Epithelial cell of proximal tubule (primary cell): ENCODE measurements around the gene SDHA. TPM values are rescaled to one million over a fixed set of nuclear protein-coding genes. Genes with fewer than 3 reads are reported as not detected.
"Not testable (repeated sequence)": the region's sequence is repeated elsewhere in the genome, so short reads cannot be mapped to it uniquely, and the experiment has no call there.

Source experiments
- DNase-seq: peaks from one replicate; pipeline ENCODE4 v3.0.0-alpha.2; 2011; ENCODE audit warnings: low read depth
- H3K4me3 ChIP-seq: 2 replicates; pipeline ENCODE4 v1.5.1; 2011; ENCODE audit warnings: low read depth, mild to moderate bottlenecking, low read length
- total RNA-seq: library from RNA; depleted of rRNA; stranded (reverse); fragments of >200 nt; gene quantifications from 2 replicates; pipeline ENCODE4 v1.2.3, GENCODE V29; 2015
- TF ChIP-seq, protein P1 (sequence below): conservative IDR thresholded peaks from 2 replicates; pipeline ENCODE4 v1.5.1; 2012; ENCODE audit warnings: low read depth, mild to moderate bottlenecking, low read length

SDHA gene
- total RNA-seq, 1 donor from 2014 or later: 103 TPM

DNA sequence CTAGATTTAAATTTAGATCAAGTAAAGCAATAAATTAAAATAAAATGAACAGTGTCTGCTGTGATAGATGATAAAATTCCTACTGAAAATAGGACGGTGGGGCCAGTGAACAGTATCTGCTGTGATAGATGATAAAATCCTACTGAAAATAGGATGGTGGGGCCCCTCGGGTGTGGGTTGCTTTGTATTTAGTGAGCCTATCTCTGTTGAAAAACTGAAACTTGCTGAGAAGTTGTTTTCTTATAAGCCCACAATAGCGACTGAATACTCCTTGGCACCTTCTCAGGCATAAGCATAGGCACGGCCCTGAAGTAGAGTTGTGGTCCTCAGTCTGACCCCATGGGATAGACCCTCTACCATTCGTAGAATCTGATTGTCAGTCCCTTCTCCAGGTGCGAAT lies 5.7 kb downstream of the SDHA start:
- DNase-seq: no peak
- TF ChIP-seq, protein P1, sequence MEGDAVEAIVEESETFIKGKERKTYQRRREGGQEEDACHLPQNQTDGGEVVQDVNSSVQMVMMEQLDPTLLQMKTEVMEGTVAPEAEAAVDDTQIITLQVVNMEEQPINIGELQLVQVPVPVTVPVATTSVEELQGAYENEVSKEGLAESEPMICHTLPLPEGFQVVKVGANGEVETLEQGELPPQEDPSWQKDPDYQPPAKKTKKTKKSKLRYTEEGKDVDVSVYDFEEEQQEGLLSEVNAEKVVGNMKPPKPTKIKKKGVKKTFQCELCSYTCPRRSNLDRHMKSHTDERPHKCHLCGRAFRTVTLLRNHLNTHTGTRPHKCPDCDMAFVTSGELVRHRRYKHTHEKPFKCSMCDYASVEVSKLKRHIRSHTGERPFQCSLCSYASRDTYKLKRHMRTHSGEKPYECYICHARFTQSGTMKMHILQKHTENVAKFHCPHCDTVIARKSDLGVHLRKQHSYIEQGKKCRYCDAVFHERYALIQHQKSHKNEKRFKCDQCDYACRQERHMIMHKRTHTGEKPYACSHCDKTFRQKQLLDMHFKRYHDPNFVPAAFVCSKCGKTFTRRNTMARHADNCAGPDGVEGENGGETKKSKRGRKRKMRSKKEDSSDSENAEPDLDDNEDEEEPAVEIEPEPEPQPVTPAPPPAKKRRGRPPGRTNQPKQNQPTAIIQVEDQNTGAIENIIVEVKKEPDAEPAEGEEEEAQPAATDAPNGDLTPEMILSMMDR: no peak
- no peak overlapping the region for H3K4me3 ChIP-seq

DNA sequence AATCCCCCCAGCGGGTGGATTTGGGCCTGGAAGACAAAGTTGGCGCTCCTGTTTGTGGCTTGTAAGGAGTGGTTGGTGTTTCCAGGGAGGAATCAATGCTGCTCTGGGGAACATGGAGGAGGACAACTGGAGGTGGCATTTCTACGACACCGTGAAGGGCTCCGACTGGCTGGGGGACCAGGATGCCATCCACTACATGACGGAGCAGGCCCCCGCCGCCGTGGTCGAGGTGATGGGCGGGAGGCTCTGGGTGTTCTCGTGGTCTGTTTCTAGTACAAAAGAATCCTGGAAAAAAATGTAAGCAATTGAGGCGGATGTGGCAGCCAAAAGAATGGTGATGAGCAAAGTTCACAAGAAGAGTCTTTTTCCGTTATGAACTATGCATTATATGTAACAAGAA lies 7.2 kb downstream of the SDHA start:
- TF ChIP-seq, protein P1: no peak
- H3K4me3 ChIP-seq: no peak overlapping the region
- DNase-seq: no peak

DNA sequence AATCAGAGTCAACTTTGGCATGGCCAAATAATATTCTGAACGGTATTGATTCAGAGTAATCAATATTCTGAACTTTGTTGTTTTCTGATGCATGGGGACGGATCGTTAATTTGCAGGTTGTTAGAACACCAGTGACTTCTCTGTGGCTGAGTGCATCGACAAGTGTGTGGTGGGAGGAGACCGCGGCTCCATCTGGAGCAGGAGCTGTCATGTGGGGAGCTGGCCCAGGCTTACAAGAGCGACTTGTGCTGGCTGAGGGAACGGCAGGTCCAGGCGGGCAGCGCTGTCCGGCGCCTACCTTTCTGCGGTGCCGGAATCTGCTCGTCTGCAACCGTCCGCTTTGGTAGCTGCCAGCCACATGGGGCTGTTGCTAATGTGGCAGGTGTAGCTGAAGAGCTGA lies 9.3 kb downstream of the SDHA start:
- DNase-seq, H3K4me3 ChIP-seq: not testable (repeated sequence)

DNA sequence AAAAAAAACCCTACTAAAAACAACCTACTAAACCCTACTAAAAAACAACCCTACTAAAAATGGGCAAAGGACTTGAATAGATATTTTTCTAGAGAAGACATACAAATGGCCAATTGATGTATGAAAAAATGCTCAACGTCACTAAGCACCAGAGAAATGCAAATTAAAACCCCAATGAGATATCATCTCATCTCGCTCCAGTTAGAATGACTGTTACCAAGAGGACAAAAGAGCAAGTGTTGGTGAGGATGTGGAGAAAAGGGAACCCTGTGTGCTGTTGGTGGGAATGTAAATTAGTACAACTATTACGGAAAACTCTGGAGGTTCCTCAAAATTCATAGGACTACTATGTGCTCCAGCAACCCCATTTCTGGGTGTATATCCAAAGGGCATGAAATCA lies 10.8 kb downstream of the SDHA start:
- TF ChIP-seq, protein P1: no peak
- no peak for DNase-seq
- no peak overlapping the region for H3K4me3 ChIP-seq

DNA sequence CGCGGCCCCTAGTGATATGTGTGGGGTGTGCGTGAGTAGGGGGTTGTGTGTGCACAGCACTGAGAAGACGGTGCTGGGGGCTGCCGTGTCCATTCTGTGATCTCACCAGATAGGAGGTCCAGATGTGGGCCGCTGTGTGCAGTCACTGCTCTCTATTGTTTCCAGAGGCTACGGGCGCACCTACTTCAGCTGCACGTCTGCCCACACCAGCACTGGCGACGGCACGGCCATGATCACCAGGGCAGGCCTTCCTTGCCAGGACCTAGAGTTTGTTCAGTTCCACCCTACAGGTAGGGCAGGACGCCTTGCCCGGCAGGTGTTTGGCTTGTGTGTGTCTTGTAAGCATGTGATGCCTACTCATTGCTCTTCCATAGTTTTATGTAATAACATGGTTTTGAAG lies 12.6 kb downstream of the SDHA start:
- DNase-seq: no peak
- TF ChIP-seq, protein P1: no peak
- no peak overlapping the region for H3K4me3 ChIP-seq

DNA sequence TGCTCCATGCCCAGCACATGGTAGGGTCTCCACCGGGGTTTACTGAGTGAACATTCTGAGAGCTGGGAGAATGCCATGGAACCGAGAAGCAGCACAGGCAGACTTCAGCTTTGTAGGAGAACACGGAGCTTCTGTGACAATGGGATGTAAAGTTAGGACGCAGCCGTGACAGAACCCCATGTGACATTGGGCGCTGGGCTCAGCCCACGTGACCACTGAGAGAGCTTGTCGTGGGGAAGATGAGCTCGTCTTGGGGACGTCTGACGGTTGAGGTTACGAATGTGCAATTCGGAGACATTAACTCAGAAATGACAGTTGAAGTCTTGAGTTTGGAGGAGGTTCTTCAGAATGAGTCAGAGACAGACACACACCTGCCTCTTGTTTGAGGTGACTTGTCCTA lies 13.5 kb downstream of the SDHA start:
- H3K4me3 ChIP-seq: no peak overlapping the region
- DNase-seq: no peak
- TF ChIP-seq, protein P1: no peak

DNA sequence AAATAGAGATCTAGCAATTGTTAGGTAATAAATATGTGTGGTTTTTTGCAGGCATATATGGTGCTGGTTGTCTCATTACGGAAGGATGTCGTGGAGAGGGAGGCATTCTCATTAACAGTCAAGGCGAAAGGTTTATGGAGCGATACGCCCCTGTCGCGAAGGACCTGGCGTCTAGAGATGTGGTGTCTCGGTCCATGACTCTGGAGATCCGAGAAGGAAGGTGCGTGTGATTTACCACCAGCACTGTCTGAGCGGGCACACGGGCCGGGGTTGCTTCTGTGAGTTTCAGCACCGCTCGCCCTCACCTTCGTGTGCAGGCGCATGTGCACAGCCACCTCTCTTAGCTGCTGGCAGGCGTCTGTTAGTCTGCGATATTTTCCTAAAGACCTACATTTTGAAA lies 15.3 kb downstream of the SDHA start:
- DNase-seq, H3K4me3 ChIP-seq: not testable (repeated sequence)

DNA sequence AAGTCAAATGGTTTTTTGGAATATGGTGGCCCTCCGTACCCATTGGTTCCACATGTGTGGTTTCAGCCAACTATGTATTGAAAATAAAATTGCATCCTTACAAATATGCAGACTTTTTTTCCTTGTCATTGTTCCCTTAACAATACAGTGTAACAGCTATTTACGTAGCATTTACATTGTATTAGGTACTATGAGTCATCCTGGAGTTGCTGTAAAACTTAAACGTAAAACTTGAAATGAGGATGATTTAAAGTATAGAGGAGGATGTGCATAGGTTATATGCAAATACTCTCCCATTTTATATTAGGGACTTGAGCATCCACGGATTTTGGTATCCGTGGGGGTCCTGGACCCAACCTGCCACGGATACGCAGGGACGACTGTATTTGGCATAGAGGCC lies 16.3 kb downstream of the SDHA start:
- TF ChIP-seq, protein P1: no peak
- no peak for DNase-seq
- H3K4me3 ChIP-seq: no peak overlapping the region

DNA sequence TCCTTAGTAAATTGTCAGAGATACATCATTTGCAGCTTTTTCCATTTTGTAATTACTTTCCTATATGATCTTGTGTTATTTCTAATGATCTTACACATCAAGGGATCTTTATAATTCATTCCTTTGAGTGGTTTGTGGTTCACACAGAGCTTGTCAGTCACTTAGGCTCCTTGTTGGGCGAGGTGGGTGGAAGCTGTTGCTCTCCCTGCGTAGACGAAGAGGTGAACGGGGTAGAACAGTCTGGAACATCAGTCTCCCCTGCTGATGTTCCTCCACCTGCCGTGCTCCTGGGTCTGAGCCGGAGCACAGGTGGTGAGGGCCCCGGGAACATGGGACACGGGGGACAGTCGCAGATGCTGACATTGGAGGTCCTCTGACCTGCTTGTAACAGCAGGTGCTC lies 17.4 kb downstream of the SDHA start:
- DNase-seq, H3K4me3 ChIP-seq: not testable (repeated sequence)

DNA sequence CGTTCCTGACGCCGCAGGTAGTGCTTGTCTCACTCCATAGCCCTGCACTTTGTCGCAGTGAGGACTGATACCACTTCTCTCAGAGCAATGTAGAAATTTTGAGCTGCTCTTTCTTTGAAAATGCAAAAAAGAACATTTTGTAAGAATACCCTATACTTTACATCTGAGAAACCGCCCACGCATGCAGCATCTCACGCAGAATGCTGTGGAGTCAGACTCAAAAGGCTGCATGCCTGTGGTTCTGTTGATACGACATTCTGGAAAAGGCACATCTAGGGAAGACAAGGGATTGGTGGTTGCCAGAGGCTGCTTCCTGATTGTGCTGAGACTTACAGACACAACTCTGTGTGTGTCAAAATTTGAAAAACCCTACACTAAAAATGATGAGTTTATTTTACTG lies 19.8 kb downstream of the SDHA start:
- H3K4me3 ChIP-seq, DNase-seq: not testable (repeated sequence)

DNA sequence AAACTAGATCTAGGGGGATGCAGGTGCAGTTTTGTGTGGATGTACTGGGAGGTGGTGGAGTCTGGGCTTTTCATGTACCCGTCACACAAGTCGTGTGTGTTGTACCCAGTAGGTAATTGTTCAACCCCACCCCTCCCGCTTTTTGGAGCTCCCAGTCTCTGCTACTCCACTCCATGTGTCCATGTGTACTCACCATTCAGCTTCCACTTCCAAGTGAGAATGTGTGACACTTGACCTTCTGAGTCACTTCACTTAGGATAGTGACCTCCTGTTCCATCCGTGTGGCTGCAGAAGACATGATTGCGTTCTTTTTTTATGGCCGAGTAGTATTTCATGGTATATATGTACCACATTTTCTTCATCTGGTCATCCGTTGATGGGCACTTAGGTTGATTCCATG lies 22.4 kb downstream of the SDHA start:
- not testable (repeated sequence) for DNase-seq, H3K4me3 ChIP-seq

DNA sequence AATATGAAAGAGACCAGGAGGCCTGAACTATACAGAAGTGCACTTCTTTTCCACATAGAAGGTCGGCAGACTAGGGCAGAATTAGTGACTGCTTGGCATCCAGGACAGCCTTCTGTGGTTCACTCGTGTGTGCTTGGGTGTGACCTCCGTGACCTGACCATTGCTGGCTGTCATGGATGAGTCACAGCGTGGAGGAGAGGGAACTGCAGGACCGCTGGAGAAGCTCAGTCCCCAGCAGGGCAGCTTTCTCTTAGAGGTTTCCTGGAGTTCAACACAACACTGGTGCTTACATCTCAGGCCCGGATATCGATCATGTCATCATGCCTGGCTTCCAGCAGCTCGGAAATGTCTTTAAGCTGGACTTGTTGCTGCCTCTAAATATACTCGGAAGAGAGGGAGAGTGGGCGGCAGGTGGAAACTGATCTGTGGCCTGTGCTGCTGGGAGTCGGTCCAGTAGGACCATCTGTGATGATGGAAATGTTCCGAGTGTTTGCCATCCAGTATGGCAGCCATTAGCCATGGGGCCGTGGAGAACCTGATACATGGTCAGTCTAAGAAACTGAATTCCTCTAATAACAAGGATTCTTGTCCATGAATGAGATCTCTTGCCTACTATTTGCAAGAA lies 23.0 kb downstream of the SDHA start:
- DNase-seq, H3K4me3 ChIP-seq: not testable (repeated sequence)
